SIG-M5 (cell line): Measurements from ENCODE around the gene PLXNB1.

Experiments used
- DNase-seq: peaks from one replicate; lab custom pipeline; 2025; lab: John Stamatoyannopoulos, UW

PLXNB1 gene

GRCh38 chr3:48432411-48433371, 2.8 kb upstream of the PLXNB1 start:
- no peak for DNase-seq

- DNase-seq: no peak
Measured at GRCh38 chr3:48431224-48432029, 1.5 kb upstream of the PLXNB1 start.

- no peak for DNase-seq
Measured at GRCh38 chr3:48430708-48431101, 819 bp upstream of the PLXNB1 start.

- no peak for DNase-seq
Measured at GRCh38 chr3:48429317-48429959, 448 bp downstream of the PLXNB1 start.

- no peak for DNase-seq
Measured at GRCh38 chr3:48428572-48429316, 1.1 kb downstream of the PLXNB1 start.

- DNase-seq: no peak
Measured at GRCh38 chr3:48428088-48428571, 1.8 kb downstream of the PLXNB1 start.

GRCh38 chr3:48427630-48427962, 2.3 kb downstream of the PLXNB1 start:
- no peak for DNase-seq

GRCh38 chr3:48426944-48427629, 2.8 kb downstream of the PLXNB1 start:
- DNase-seq: no peak

GRCh38 chr3:48426401-48426909, 3.4 kb downstream of the PLXNB1 start:
- DNase-seq: no peak

GRCh38 chr3:48425281-48425812, 4.5 kb downstream of the PLXNB1 start:
- no peak for DNase-seq

GRCh38 chr3:48423883-48424695, 5.8 kb downstream of the PLXNB1 start:
- no peak for DNase-seq

- DNase-seq: no peak
Measured at GRCh38 chr3:48423241-48423882, 6.5 kb downstream of the PLXNB1 start.

GRCh38 chr3:48422681-48423080, 7.2 kb downstream of the PLXNB1 start:
- no peak for DNase-seq

GRCh38 chr3:48422272-48422671, 7.6 kb downstream of the PLXNB1 start:
- DNase-seq: no peak

GRCh38 chr3:48420561-48420960, 9.3 kb downstream of the PLXNB1 start:
- no peak for DNase-seq

- DNase-seq: no peak
Measured at GRCh38 chr3:48419597-48419996, 10.3 kb downstream of the PLXNB1 start.

- no peak for DNase-seq
Measured at GRCh38 chr3:48419149-48419548, 10.7 kb downstream of the PLXNB1 start.

- DNase-seq: no peak
Measured at GRCh38 chr3:48418651-48419050, 11.2 kb downstream of the PLXNB1 start.

- DNase-seq: no peak
Measured at GRCh38 chr3:48418140-48418539, 11.7 kb downstream of the PLXNB1 start.
